GM18526 (cell line): ENCODE measurements around the gene DOCK6.

Source experiments
- POLR2A ChIP-seq: IDR thresholded peaks from 3 replicates; pipeline ENCODE4 v1.6.1; 2011; ENCODE audit not compliant: insufficient read length; ENCODE audit errors: extremely low read depth

DOCK6 gene

DNA sequence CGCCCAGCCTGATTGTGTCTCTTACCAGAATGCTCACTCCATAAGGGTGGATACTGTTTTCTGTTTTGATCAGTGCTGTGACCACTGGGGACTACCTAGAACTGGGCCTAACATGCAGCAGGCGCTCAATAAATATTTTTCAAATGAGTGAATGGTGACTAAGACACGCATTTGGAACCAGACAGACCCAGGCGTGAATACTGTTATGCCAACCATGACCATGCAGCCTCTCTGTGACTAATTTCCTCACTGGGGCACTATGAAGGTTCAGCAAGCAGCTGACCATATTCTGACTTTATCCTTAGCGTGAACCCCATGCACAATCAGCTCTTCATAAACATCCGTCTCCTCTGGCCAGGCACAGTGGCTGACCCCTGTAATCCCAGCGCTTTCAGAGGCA, 93.8 kb downstream of the DOCK6 start:
- no peak for TF ChIP-seq POLR2A

DNA sequence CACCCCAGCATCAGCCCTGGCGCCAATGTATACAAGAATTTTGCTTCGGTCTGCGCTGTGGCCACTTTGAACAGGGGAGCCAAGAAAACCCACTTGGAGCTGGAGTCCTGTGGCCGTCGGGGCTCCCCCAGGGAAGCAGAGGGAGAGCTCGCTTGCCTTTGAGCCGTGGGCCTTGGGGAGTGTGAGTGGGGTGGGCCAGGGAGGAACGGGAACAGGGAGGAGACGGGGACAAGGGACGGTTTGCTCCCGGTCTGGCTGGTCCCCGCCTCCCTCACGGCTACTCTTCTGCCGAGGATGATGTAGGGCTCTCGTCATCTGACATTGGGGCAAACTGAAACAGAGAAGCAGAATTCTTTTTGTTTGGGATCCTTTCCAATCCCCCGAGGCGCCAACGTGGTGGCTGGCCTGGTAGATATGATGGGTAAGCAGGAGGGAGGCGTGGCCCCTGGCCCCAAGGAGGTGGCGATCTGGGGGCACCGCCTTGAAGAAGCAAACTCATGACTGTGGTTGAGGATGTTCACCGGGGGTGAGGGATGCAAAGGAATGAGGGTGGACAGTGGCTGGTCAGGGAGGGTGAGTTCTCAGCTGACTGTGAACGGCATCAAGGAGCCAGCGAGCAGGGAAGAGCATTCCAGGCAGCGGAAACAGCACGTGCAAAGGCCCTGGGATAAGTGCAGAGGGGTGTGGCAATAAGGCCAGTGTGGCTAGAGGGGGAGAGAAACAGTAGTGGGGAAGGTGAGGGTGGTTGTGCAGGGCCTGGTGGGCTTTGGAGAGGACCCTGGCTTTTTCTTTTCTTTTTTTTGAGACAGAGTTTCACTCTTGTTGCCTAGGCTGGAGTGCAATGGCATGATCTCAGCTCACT, 95.8 kb downstream of the DOCK6 start:
- no peak for TF ChIP-seq POLR2A

DNA sequence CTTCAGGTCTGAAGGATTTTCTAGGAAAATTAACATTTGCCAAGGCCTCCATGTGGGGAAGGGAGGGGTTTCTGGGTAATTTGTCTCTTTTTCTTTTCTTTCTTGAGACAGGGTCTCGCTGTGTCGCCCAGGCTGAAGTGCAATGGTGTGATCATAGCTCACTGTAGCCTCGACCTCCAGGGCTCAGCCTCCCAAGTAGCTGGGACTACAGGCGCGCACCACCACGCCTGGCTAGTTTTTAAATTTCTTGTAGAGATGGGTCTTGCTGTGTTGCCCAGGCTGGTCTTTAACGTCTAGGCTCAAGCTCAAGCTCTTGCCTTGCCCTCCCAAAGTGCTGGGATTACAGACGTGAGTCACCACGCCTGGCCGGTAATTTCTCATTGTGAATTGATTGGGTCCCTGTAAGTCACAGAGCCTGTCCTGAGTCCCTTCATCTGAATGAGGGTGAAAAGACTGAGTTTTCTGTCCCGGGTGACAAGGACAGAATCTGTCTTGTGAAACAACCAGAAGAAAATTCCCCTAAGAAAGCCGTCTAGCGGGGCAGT, 96.8 kb downstream of the DOCK6 start:
- TF ChIP-seq POLR2A: no peak

DNA sequence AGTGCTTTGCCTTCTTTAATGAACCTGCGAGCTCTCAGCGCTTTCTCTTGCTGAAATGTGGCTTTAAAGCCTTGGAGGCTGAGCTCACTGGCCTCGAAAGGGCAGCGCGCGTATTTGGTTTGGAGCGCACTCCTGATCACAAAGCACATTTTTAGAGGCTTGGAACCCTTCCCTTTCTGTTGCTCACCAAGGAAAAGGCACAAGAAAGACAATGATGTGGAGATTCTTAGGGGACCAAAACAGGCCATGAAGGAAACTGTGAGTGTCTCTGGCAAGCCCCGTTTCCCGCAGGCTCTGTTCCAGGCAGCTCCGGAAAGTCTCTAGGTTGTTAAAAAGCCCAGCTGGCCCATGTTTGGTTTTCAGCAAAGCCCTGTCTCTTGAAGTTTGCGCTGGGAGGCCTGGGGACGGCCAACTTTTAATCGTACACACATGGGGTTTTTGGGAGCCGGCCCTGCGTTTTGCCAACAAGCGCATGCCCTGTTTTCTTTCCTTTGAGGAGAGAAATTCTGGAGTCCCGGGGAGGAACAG, 97.4 kb downstream of the DOCK6 start:
- no peak for TF ChIP-seq POLR2A

DNA sequence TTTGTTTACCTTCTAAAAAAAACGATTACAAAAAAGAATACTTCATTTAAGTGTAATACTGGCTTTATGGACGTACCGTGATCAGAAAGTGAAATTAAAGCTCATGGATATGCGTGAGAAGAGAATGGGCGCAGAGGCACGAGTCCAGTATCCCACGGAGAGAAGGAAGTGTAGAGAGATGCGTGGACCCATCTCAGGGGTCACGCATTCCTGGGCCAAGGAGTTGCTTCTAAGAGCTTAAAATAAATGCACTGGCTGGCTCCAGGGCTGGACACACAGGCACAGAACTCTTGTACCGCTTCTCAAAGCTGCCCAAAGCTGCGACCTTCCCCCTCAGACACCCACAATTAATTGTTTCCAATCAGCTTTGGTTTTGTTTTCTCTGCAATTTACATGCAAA, 98.0 kb downstream of the DOCK6 start:
- TF ChIP-seq POLR2A: no peak

DNA sequence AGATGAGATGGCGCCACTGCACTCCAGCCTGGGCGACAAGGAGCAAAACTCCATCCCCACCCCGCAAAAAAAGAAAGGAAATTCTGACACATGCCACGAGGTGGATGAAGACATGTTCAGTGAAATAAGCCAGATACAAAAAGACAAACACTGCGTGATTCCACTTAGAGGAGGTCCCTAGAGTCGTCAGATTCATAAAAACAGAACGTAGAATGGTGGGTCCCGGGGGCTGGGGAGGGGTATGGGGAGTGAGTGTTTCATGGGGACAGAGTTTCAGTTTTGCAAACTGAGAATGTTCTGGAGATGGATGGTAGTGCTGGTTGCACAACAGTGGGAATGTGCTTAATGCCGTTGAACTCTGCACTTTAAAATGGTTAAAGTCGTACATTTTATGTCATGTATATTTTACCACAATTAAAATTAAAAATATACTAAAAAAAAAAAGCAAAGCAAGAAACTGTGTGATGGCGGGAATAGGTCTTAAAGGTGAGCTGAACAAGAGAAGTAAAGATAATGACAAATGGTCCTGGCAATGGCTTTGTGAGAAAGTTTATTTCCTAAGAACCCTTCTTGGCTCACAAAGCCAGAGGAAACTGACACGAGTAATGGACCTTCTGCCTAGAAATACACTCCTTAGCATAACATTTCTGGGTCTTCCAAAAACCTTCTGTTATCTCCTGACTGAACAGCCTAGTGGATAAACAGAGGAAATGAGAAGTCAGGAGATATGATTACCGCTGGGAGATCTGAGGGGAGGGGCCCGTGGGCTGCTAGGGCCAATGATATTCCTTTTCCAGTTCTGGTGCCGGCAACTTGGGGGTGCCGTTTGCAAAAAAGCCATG, 102.5 kb downstream of the DOCK6 start:
- TF ChIP-seq POLR2A: no peak

DNA sequence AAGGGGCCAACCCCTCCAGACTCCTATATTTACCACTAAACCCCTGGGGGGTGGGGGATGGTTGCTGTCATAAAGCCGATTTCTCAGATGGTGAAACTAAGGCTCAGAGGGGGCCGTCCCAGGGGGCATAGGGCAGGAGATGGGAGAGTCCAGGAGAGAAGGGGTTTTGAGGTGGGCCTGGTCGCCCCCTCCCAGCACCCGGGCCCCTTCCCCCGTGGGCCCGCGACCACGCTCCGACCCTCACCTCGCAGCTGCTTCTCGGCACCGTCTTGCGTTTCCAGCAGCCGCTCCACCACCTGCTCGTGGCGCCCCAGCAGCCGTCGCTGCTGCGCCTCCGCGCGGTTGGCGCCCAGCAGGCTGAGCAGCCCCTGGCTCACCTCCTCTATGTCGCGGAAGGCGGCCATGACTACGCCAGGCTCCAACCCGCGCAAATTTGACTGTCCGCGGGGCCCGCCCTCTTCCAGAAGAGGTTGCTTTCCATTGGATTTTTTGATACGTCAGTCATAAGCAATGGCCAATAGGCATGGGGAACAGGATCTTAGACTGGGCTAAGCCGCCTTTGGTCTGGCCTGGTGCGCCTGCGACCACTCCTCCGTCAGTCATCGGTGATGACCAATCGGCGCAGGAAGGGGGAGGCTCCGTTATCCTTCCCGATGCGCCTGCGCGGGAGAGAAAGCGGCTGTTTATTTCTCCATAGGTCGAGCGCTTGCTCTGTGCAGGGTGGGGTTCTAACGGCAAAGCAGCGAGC, 106.8 kb downstream of the DOCK6 start, which contains the start of gene SPC24:
Gene SPC24 (minus strand): TSS at position 410 of the 748 bp plus-strand sequence. CDS start 6 bp downstream, at position 404.
- TF ChIP-seq POLR2A: peak; percentile 87

DNA sequence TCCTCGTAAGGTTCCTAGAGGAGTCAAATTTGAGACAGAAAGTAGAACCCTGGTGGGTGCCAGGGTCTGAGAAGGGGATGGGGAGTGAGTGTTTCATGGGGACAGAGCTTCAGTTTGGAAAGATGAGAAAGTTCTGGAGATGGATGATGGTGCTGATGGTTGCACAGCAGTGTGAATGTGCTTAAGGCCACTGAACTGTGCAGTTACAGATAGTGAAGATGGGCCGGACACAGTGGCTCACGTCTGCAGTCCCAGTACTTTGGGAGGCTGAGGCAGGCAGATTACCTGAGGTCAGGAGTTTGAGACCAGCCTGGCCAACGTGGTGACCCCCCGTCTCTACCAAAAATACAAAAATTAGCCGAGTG, 107.7 kb downstream of the DOCK6 start:
- no peak for TF ChIP-seq POLR2A

DNA sequence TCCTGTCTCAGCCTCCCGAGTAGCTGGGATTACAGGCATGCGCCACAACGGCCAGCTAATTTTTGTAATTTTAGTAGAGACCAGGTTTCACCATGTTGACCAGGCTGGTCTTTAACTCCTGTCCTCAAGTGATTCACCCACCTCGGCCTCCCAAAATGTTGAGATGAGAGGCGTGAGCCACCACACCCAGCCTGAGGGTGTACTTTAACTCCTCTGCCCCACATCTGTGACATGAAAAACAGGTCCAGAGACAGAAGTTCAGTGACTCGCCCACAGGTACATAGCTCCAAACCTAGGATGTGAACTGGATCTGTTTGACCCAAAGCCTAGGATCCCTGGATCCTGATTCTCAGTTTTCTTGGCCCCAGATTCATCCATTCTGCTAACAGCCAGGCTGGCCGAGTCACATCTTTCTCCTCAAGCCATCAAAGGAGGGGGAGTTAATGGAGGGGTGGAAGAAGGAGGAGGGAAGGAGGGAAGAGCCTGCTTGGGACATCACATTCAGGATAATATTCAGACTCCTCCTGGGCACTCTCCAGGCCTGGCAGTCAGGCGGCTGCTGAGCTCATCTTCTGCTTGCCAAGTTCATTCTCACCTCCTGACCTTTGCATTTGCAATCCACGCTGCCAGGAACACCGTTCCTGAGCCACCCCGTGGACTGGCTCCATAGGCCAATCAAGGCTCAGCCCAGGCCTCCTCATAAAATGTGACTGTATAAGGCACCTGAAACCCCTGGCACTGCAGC, 109.8 kb downstream of the DOCK6 start:
- TF ChIP-seq POLR2A: no peak

DNA sequence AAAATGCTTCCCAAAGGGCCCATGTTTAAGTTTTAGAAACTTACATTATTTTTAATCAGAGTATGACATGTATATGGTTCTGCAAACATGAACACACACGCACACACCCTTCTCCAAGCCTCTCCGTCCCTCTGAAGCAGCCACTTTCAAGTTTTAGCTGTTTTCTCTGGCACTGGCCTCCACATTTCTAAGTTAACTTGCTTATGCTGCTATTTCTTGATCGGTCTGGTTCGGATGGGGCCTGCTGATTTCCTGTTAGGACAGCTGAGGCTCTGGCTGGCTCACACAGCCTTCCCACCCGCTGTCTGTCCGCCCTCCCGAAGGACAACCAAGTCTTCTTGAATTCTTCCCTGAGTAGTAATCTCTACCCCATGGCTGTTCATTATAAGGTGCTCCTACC, 111.1 kb downstream of the DOCK6 start:
- no peak for TF ChIP-seq POLR2A
